Endothelial cell of umbilical vein (primary cell): Measurements from ENCODE around the gene UBQLNL. TPM values are rescaled to one million over a fixed set of nuclear protein-coding genes. Genes with fewer than 3 reads are reported as not detected.

Experiments used
- BruUV-seq: library from RNA; stranded (reverse); fragments of 400-500 nt; replicated peaks from 2 replicates; lab custom pipeline; 2021; lab: Mats Ljungman, UMichigan
- CTCF ChIA-PET: fragments of 300-600, 350-600 bp; sonication (Branson Sonifier 250); formaldehyde crosslinking; loops from one replicate; lab custom pipeline; 2021; ENCODE audit warnings: antibody characterized with exemption, inconsistent platforms; lab: Charles Lee
- POLR2A ChIA-PET: fragments of 300-600, 350-600 bp; sonication (Branson Sonifier 250); formaldehyde crosslinking; loops from one replicate; lab custom pipeline; 2021; ENCODE audit warnings: antibody characterized with exemption, inconsistent platforms; lab: Charles Lee
- DNase-seq: peaks from one replicate; pipeline ENCODE4 v3.0.0-alpha.2; 2011; ENCODE audit warnings: low read depth, low spot score
- FAIRE-seq: peaks from 2 replicates; lab custom pipeline; 2011; peaks lifted over from hg19 to GRCh38; lab: Jason Lieb, UNC
- H2AFZ ChIP-seq: 2 replicates; pipeline ENCODE4 v1.6.0; 2012; ENCODE audit warnings: low read depth, low read length, control low read depth, inconsistent platforms
- H3K27ac ChIP-seq: 2 replicates; pipeline ENCODE4 v1.5.1; 2011; ENCODE audit warnings: low read depth, mild to moderate bottlenecking, control low read depth, low read length, moderate library complexity; ENCODE audit not compliant: insufficient read depth
- H3K27me3 ChIP-seq, 2 experiments: 2 replicates each; pipeline versions ENCODE4 v1.6.0 to v1.6.1; 2011; ENCODE audit warnings: low read length in 2 of 2, mixed read lengths in 1 of 2; ENCODE audit not compliant: control insufficient read depth in 2 of 2, insufficient read depth in 2 of 2
- H3K36me3 ChIP-seq, 2 experiments: 2 replicates in 1 of 2; 3 replicates in 1 of 2; pipeline ENCODE4 v1.5.1; 2011; ENCODE audit warnings: low read length in 2 of 2, mild to moderate bottlenecking in 1 of 2, moderate library complexity in 1 of 2; ENCODE audit not compliant: control insufficient read depth in 2 of 2, insufficient read depth in 2 of 2; ENCODE audit errors: extremely low read depth in 1 of 2
- H3K4me1 ChIP-seq: 3 replicates; pipeline ENCODE4 v1.5.1; 2011; ENCODE audit warnings: mild to moderate bottlenecking, low read length; ENCODE audit not compliant: control insufficient read depth, insufficient read depth; ENCODE audit errors: extremely low read depth
- H3K4me2 ChIP-seq: 2 replicates; pipeline ENCODE4 v1.6.1; 2011; ENCODE audit warnings: low read length, control low read depth, mixed read lengths; ENCODE audit not compliant: insufficient read depth
- H3K4me3 ChIP-seq, 3 experiments: fragments of 200-600 bp in 1 of 3; sonication (generic), shearing (Covaris generic) in 1 of 3; replicated peaks in 1 of 3; 2 replicates each; pipeline ENCODE4 v1.5.1; 2011 to 2016; ENCODE audit warnings: control low read depth in 3 of 3, low read length in 3 of 3, mild to moderate bottlenecking in 2 of 3, inconsistent platforms in 1 of 3, low read depth in 1 of 3, moderate library complexity in 1 of 3; ENCODE audit not compliant: insufficient read depth in 1 of 3
- H3K79me2 ChIP-seq: 2 replicates; pipeline ENCODE4 v1.6.0; 2012; ENCODE audit warnings: low read length, inconsistent platforms; ENCODE audit not compliant: control insufficient read depth, insufficient read depth
- H3K9ac ChIP-seq: replicated peaks from 2 replicates; pipeline ENCODE3; 2011; ENCODE audit warnings: low read length, control low read depth; ENCODE audit not compliant: insufficient read depth; ENCODE audit errors: extremely low read depth
- H3K9me1 ChIP-seq: replicated peaks from 3 replicates; pipeline ENCODE4 v1.6.0; 2011; ENCODE audit warnings: mild to moderate bottlenecking, low read length; ENCODE audit not compliant: control insufficient read depth, insufficient read depth; ENCODE audit errors: extremely low read depth
- H3K9me3 ChIP-seq: replicated peaks from 2 replicates; pipeline ENCODE4 v1.5.1; 2012; ENCODE audit warnings: low read length, inconsistent platforms; ENCODE audit not compliant: control insufficient read depth, insufficient read depth
- H4K20me1 ChIP-seq: replicated peaks from 2 replicates; pipeline ENCODE3; 2011; ENCODE audit warnings: mild to moderate bottlenecking, low read length; ENCODE audit not compliant: control insufficient read depth, insufficient read depth; ENCODE audit errors: extremely low read depth
- CTCF ChIP-seq, 2 donors: IDR thresholded peaks; 1 replicate in 1 of 2; 2 replicates in 1 of 2; pipeline ENCODE4 v1.5.1; 2011; ENCODE audit warnings: low read length in 2 of 2, mild to moderate bottlenecking in 2 of 2, moderate library complexity in 2 of 2, control low read depth in 1 of 2, inconsistent platforms in 1 of 2, low read depth in 1 of 2; ENCODE audit not compliant: insufficient read depth in 1 of 2; ENCODE audit errors: extremely low read depth in 1 of 2
- EZH2 ChIP-seq: IDR thresholded peaks from 2 replicates; pipeline ENCODE4 v1.6.1; 2012; ENCODE audit warnings: borderline replicate concordance, low read depth, mild to moderate bottlenecking, moderate library complexity, low read length, inconsistent platforms; ENCODE audit not compliant: severe bottlenecking
- FOS ChIP-seq: IDR thresholded peaks from 2 replicates; pipeline ENCODE4 v1.6.1; 2011; ENCODE audit warnings: mild to moderate bottlenecking, low read length, moderate library complexity, borderline replicate concordance; ENCODE audit not compliant: insufficient read depth
- GATA2 ChIP-seq: IDR thresholded peaks from 2 replicates; pipeline ENCODE4 v1.7.0; 2011; ENCODE audit warnings: low read depth, mild to moderate bottlenecking, moderate library complexity, mixed read lengths, low read length; ENCODE audit not compliant: insufficient read length, insufficient read depth
- JUN ChIP-seq: IDR thresholded peaks from 2 replicates; pipeline ENCODE4 v1.6.1; 2011; ENCODE audit warnings: borderline replicate concordance, low read depth; ENCODE audit not compliant: insufficient read length, insufficient read depth
- MAX ChIP-seq: IDR thresholded peaks from 2 replicates; pipeline ENCODE4 v1.6.1; 2011; ENCODE audit not compliant: insufficient read depth, insufficient read length
- MYC ChIP-seq: IDR thresholded peaks from one replicate; pipeline ENCODE4 v1.6.1; 2011; ENCODE audit warnings: mild to moderate bottlenecking, low read depth, low read length
- POLR2A ChIP-seq: IDR thresholded peaks from 2 replicates; pipeline ENCODE4 v1.6.1; 2012; ENCODE audit warnings: low read depth, mild to moderate bottlenecking, control low read depth, low read length
- POLR2AphosphoS5 ChIP-seq: IDR thresholded peaks from 2 replicates; pipeline ENCODE4 v1.6.1; 2012; ENCODE audit warnings: low read depth, mild to moderate bottlenecking, control low read depth, low read length, moderate library complexity; ENCODE audit not compliant: insufficient read depth
- dilution Hi-C: fragments of 300-500 bp; cut with MboI; formaldehyde crosslinking; loops from one replicate; pipeline ENCODE4 v1.15.0; 2019; ENCODE audit warnings: low sequenced_read_pairs; ENCODE audit not compliant: extremely low pct_ligation_motif_present
- intact Hi-C: fragments of 100-400 bp; cut with micrococcal nuclease; formaldehyde crosslinking; loops from one replicate; pipeline ENCODE4 v1.10.0; 2022
- polyA plus RNA-seq, 4 experiments: library from polyadenylated mRNA; depleted of rRNA in 3 of 4; stranded (reverse) in 3 of 4; unstranded in 1 of 4; fragments of >200 nt; gene quantifications; 2 replicates each; pipeline versions ENCODE4 v1.2.1 to v1.2.3, GENCODE V29; 2011 to 2012; ENCODE audit warnings: missing spikeins in 1 of 4
- total RNA-seq: library from RNA; stranded (reverse); gene quantifications from 2 replicates; pipeline ENCODE4 v1.2.3, GENCODE V29; 2021

The UBQLNL gene
- total and polyA plus RNA-seq, 2 donors (not counting 3 experiments of a cell fraction or from before 2014, with no cell fraction given), result 0.33 to 0.48 TPM

GRCh38 chr11:5556596-5557188 lies 40.2 kb upstream of the UBQLNL start:
- Histone ChIP-seq H3K27ac (no peak overlapping the region), H3K9ac (no peak overlapping the region), H3K27me3 (no peaks in the 10 kb centered on the region), H3K9me3 (no peaks in the 10 kb centered on the region), H3K36me3 (no peaks in the 10 kb centered on the region), H2AFZ (no peak overlapping the region), H4K20me1 (no peaks in the 10 kb centered on the region), H3K4me3 (no peak overlapping the region), H3K4me2 (no peak overlapping the region), H3K9me1 (no peaks in the 10 kb centered on the region), H3K4me1 (no peaks in the 10 kb centered on the region), H3K79me2 (no peaks in the 10 kb centered on the region)
- no peak for FAIRE-seq
- dilution Hi-C loops, result no loop called here
- CTCF ChIA-PET, result no interaction called here
- intact Hi-C loops, result loop anchor here (10.0 kb wide), 1 partner anchor 432 kb away; no protein-coding TSS in a partner anchor
- POLR2A ChIA-PET, result no interaction called here
- no peak for TF ChIP-seq JUN
- no peak for TF ChIP-seq MAX
- TF ChIP-seq FOS, result no peak
- TF ChIP-seq GATA2, result no peak
- TF ChIP-seq POLR2AphosphoS5, result no peak
- no peak for TF ChIP-seq MYC
- TF ChIP-seq EZH2, result no peak
- TF ChIP-seq POLR2A, result no peak
- TF ChIP-seq CTCF (IDR thresholded peaks at IDR 0.05; ENCODE audit: extremely low read depth in 1 of 2, insufficient read depth in 1 of 2, low read depth in 1 of 2, low read length in 2 of 2), result no peak
- DNase-seq, result no peak
- no TSS peak for BruUV-seq
